ENCODE data around the gene EMSY. TPM values are rescaled to one million over a fixed set of nuclear protein-coding genes. Genes with fewer than 3 reads are reported as not detected.

EMSY gene
- polyA plus RNA-seq, 1 donor (not counting 4 experiments of a cell fraction or from before 2014, with no cell fraction given), result 11.3 TPM

DNA sequence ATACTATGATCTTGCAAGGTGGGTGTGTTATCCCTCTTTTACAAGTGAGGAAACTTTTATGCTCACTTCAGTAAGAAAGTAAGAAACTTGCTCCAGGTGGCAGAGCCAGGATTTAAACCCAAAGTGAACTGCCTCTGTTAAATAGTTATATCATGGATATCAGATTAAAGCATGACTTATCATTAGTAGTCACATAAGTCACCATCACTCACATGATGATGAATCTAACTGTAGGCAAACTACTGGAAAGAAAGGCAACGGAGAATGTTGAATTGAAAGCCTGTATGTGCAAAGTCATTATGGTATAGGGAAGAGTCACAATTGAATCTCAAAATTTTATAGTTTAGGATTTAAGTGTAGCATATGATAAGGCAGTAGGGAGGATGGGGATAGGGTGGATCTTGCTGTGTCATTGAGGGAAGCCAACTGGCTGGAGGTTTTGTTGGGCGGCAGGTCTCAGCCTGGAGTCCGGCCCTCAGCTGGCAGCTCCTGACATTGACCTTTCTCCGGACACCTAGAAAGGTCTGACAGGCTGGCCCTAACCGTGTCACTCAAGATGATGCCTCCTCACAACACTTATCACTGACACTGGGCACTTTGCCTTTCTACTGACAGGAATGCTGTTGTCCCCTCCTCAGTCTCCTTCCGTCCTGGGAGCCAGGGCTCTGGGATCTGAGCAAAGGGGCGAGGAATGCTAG, 98.3 kb downstream of the EMSY start:
- Histone ChIP-seq H3K27ac (ENCODE audit: control insufficient read depth, insufficient read depth, low read length) (no peak overlapping the region), H3K4me3 (ENCODE audit: control insufficient read depth in 2 of 3, extremely low read depth in 1 of 3, insufficient read depth in 2 of 3, low read depth in 1 of 3, low read length in 3 of 3) (no peak overlapping the region), H3K9ac (ENCODE audit: control insufficient read depth, extremely low read depth, insufficient read depth, low read length) (no peak overlapping the region), H3K4me1 (ENCODE audit: control insufficient read depth, extremely low read depth, insufficient read depth, low read length) (peaks cover 8% of the 10 kb centered on the region), H3K9me1 (ENCODE audit: control insufficient read depth, extremely low read depth, insufficient read depth, low read length) (no peaks in the 10 kb centered on the region), H4K20me1 (ENCODE audit: control insufficient read depth, extremely low read depth, insufficient read depth, low read length) (no peaks in the 10 kb centered on the region), H3K4me2 (ENCODE audit: control insufficient read depth, extremely low read depth, insufficient read depth, low read depth, low read length) (no peak overlapping the region), H2AFZ (ENCODE audit: control insufficient read depth, low read length) (no peak overlapping the region), H3K79me2 (ENCODE audit: control insufficient read depth, insufficient read depth, low read length) (no peaks in the 10 kb centered on the region), H3K27me3 (ENCODE audit: control insufficient read depth, extremely low read depth, insufficient read depth, low read length) (no peaks in the 10 kb centered on the region), H3K36me3 (ENCODE audit: control insufficient read depth in 2 of 2, extremely low read depth in 1 of 2, insufficient read depth in 2 of 2, low read length in 2 of 2) (peaks cover 12 to 15% of the 10 kb centered on the region in 2 experiments), H3K9me3 (ENCODE audit: control insufficient read depth, low read depth, low read length) (no peaks in the 10 kb centered on the region)
- TF ChIP-seq, protein P1, sequence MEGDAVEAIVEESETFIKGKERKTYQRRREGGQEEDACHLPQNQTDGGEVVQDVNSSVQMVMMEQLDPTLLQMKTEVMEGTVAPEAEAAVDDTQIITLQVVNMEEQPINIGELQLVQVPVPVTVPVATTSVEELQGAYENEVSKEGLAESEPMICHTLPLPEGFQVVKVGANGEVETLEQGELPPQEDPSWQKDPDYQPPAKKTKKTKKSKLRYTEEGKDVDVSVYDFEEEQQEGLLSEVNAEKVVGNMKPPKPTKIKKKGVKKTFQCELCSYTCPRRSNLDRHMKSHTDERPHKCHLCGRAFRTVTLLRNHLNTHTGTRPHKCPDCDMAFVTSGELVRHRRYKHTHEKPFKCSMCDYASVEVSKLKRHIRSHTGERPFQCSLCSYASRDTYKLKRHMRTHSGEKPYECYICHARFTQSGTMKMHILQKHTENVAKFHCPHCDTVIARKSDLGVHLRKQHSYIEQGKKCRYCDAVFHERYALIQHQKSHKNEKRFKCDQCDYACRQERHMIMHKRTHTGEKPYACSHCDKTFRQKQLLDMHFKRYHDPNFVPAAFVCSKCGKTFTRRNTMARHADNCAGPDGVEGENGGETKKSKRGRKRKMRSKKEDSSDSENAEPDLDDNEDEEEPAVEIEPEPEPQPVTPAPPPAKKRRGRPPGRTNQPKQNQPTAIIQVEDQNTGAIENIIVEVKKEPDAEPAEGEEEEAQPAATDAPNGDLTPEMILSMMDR (optimal IDR thresholded peaks at IDR 0.05 in 1 of 3, IDR thresholded peaks at IDR 0.05 in 1 of 3, conservative IDR thresholded peaks at IDR 0.05 in 1 of 3; ENCODE audit: extremely low read depth in 1 of 3, insufficient read depth in 2 of 3, low read length in 3 of 3), result no peak
- no peak for TF ChIP-seq EZH2 (IDR thresholded peaks at IDR 0.05; ENCODE audit: low read length)
- DNase-seq (ENCODE audit: low read depth, low spot score), result peak; percentile 13
- dilution Hi-C loops (cut with MboI; ENCODE audit: extremely low pct_ligation_motif_present, low sequenced_read_pairs), result no loop called here
- FAIRE-seq, result no peak

DNA sequence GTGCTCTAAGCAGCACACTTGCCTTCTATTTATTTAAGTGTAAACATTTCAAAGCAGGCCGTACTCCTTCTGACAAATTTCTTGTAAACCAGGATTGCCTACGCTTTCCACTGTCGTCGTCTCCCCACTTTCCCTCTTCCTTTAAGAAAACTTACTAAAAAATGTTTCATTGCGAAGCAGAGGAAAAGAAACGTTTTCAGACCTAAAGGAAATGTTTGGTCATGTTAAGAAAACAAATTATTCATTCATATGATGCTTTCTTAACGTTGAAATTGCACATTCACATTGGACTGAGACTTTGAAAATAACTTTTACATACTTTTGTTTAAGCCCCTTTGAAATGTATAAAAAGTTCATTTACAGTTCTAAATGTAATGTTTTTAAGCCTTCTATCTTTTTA, 106.0 kb downstream of the EMSY start:
- dilution Hi-C loops (cut with MboI; ENCODE audit: extremely low pct_ligation_motif_present, low sequenced_read_pairs), result no loop called here
- H3K9me1 ChIP-seq (ENCODE audit: control insufficient read depth, extremely low read depth, insufficient read depth, low read length), result no peaks in the 10 kb centered on the region
- H3K36me3 ChIP-seq (ENCODE audit: control insufficient read depth in 2 of 2, extremely low read depth in 1 of 2, insufficient read depth in 2 of 2, low read length in 2 of 2), result peaks cover 3% of the 10 kb centered on the region in 2 experiments
- no peaks in the 10 kb centered on the region for H4K20me1 ChIP-seq (ENCODE audit: control insufficient read depth, extremely low read depth, insufficient read depth, low read length)
- H3K4me3 ChIP-seq (ENCODE audit: control insufficient read depth in 2 of 3, extremely low read depth in 1 of 3, insufficient read depth in 2 of 3, low read depth in 1 of 3, low read length in 3 of 3), result no peak overlapping the region
- DNase-seq (ENCODE audit: low read depth, low spot score) (no peak), FAIRE-seq (no peak)
- H3K79me2 ChIP-seq (ENCODE audit: control insufficient read depth, insufficient read depth, low read length), result no peaks in the 10 kb centered on the region
- H3K4me2 ChIP-seq (ENCODE audit: control insufficient read depth, extremely low read depth, insufficient read depth, low read depth, low read length), result no peak overlapping the region
- no peak overlapping the region for H3K27ac ChIP-seq (ENCODE audit: control insufficient read depth, insufficient read depth, low read length)
- no peak for TF ChIP-seq EZH2 (IDR thresholded peaks at IDR 0.05; ENCODE audit: low read length)
- TF ChIP-seq, protein P1 (optimal IDR thresholded peaks at IDR 0.05 in 1 of 3, IDR thresholded peaks at IDR 0.05 in 1 of 3, conservative IDR thresholded peaks at IDR 0.05 in 1 of 3; ENCODE audit: extremely low read depth in 1 of 3, insufficient read depth in 2 of 3, low read length in 3 of 3), result no peak
- no peaks in the 10 kb centered on the region for H3K27me3 ChIP-seq (ENCODE audit: control insufficient read depth, extremely low read depth, insufficient read depth, low read length)
- H2AFZ ChIP-seq (ENCODE audit: control insufficient read depth, low read length), result no peak overlapping the region
- H3K4me1 ChIP-seq (ENCODE audit: control insufficient read depth, extremely low read depth, insufficient read depth, low read length), result no peaks in the 10 kb centered on the region
- H3K9me3 ChIP-seq (ENCODE audit: control insufficient read depth, low read depth, low read length), result no peaks in the 10 kb centered on the region
- no peak overlapping the region for H3K9ac ChIP-seq (ENCODE audit: control insufficient read depth, extremely low read depth, insufficient read depth, low read length)

Data from keratinocyte (primary cell).